Islet of Langerhans (tissue), 1 donor: ENCODE results near the gene CUEDC2.

Experiments
- FAIRE-seq: peaks from one replicate; lab custom pipeline; 2011; peaks lifted over from hg19 to GRCh38; lab: Jason Lieb, UNC

The CUEDC2 gene

GRCh38 chr10:102432162-102432950, at the start of gene CUEDC2:
TSS of gene CUEDC2 (minus strand) at chr10:102432574. CDS start at chr10:102425188, 7,386 bp downstream.
- no peak for FAIRE-seq

GRCh38 chr10:102480396-102480795, 48.0 kb upstream of the CUEDC2 start:
- no peak for FAIRE-seq

- no peak for FAIRE-seq
These were observed 47.3 kb upstream of the CUEDC2 start for GRCh38 chr10:102479651-102480050.

GRCh38 chr10:102476466-102477141, 44.2 kb upstream of the CUEDC2 start:
- FAIRE-seq = no peak

DNA sequence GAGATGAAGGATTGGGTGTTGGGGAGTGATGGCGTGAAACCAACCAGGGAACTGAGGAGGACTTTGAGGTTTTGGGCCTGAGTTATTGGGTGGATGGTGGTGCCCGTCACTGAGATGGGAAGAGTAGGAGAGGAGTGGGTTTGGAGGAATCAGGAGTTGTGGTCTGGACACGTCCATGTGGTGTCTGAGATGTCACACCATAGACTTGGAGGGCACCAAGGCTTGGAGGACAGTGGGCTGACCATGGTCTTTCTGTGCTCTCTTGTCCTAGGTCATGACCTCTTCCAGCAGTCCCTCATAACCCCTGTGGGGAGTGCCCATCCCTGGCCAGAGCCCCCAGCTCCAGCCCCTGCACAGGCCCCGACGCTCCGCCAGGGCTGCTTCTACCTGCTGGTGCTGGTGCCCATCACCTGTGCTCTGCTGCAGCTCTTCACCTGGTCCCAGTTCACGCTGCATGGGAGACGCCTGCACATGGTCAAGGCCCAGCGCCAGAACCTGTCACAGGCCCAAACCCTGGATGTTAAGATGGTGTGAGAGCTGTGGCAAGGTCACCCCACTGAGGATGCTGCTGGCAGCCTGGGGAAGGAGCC, 43.2 kb upstream of the CUEDC2 start:
- FAIRE-seq = no peak

GRCh38 chr10:102473445-102474331, 41.3 kb upstream of the CUEDC2 start:
- FAIRE-seq = no peak

DNA sequence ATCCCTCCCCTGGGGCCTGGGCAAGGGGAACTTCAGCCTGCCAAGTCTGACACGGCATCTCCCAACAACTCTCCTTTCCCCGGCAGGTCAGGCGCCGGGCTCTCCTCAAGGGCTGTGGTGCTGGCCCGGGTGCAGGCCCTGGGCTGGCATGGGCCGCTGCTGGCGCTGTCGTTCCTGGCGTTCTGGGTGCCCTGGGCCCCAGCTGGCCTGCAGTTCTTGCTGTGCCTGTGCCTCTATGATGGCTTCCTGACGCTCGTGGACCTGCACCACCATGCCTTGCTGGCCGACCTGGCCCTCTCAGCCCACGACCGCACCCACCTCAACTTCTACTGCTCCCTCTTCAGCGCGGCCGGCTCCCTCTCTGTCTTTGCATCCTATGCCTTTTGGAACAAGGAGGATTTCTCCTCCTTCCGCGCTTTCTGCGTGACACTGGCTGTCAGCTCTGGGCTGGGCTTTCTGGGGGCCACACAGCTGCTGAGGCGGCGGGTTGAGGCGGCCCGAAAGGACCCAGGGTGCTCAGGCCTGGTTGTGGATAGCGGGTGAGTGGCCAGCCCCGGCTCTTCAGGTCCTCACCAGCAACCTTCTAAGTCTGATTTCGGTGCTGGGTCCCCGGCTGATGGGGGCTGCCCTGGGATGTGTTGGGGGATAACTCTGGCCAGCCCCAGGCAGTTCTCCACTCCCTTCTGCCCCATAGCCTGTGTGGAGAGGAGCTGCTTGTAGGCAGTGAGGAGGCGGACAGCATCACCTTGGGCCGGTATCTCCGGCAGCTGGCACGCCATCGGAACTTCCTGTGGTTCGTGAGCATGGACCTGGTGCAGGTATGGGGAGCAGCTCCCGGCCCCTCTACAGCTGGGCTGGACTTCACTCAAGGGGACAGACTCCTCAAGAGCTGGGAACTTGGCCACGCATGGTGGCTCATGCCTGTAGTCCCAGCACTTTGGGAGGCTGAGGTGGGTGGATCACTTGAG, 38.5 kb upstream of the CUEDC2 start:
- no peak for FAIRE-seq

GRCh38 chr10:102468683-102469082, 36.3 kb upstream of the CUEDC2 start:
- no peak for FAIRE-seq

GRCh38 chr10:102467971-102468438, 35.6 kb upstream of the CUEDC2 start:
- FAIRE-seq = no peak

GRCh38 chr10:102467318-102467717, 34.9 kb upstream of the CUEDC2 start:
- FAIRE-seq = no peak

DNA sequence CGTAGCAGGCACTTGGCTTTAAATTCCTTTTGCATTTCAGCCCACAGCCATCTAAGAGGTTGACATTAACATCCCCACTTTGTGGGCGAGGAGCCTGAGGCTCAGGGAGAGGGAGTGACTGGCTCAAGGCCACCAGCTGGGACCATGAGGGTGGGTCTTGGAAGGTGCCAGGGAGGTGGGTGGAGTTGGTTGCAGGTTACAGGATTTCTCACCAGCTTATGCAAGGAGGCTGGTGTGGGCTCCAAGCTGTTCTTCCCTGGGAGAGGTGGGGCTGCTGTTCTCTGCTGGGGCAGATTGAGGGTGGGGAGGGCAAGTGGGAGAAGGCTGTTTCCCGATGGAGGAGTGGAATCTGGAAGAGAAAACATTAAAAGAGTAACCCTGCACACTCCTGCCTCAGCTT, 33.1 kb upstream of the CUEDC2 start:
- FAIRE-seq = no peak

DNA sequence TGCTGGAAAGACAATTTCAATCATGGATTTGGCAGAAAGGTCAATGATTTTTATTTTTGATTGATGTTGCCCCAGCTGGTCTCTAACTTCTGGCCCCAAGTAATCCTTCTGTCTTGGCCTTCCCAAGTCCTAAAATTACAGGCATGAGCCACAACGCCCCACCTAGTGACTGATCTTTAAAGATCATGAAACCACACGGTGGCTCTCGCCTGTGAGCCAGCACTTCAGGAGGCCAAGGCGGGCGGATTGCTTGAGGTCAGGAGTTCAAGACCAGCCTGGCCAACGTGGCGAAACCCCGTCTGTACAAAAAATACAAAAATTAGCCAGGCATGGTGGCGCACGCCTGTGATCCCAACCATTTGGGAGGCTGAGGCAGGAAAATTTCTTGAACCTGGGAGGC, 31.6 kb upstream of the CUEDC2 start:
- FAIRE-seq = no peak

GRCh38 chr10:102462512-102463054, 30.2 kb upstream of the CUEDC2 start:
- no peak for FAIRE-seq

DNA sequence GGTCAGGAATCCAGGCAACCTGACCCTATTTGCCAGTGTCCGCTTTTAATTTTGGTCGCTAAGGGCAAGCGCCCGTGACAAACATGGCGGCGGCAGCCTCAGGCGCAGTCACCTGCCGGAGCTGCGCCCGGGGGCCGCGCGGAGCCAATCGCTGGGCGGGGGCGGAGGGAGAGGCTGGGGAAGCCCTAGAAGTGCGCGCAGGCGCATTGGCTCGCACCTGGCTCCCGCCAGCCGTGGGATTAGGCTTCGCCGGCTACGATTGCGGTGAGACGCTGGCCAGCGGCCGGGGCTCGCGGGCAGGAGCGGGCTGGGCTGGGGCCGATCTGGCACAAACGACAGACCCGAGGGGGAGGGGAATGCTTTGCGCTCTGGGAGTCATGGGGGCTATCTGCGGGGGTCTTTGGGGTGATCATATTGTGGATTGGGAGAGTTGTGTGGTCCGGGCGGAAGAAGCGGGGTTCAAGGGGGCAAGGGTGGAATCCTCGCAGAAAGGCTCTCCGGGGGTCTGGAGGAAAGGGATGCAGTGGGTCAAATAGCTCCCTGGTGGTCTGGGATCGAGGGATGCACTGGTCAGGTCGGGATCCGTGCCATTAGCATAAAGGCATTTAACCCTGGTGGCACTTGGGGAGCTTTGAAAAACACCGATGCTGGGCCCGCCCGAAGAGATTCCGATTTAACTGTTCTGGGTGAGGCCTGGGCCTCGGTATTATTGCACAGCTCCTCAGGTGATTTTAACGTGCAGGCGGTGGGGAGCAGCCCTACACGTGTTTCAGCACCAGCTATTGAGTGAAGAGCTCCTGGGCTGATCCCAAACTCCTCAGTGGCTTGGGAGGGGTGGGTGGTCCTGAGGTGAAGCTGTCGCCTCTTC, 29.0 kb upstream of the CUEDC2 start:
- FAIRE-seq = no peak

DNA sequence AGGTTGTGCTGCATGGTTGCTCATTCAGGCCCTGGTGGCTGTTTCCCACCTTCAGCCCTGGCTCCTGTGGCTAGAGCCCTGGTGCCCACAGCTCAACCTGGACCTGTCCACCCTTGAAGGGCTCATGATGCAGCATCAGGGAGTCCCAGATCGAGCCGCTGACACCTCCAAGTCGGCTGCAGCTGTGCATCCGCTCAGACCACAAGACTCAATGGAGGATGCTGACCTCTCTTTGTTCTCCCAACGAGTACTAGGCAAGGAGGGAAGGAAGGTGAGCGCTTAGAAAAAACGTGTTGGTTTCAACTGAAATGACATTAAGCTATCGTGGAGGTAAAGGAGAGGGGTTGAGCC, 28.4 kb upstream of the CUEDC2 start:
- FAIRE-seq = no peak

DNA sequence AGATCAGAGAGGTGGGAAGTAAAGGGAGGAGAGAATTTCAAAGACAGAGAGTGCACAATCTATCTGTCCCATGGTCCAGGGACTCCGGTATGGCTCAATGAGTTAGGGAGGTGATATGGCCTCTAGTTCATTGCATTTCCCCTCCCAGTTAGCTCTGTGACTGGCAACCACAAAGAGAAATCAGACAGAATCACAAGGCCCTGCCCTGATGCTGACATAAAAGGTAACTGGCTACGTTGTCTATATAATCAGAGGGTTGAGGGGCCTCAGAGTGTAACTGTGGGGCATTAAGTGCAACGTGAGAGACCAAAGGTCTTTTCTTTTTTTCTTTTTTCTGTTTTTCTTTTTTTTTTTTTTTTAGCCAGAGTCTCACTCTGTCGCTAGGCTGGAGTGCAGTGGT, 26.3 kb upstream of the CUEDC2 start:
- FAIRE-seq = no peak

GRCh38 chr10:102457591-102458150, 25.3 kb upstream of the CUEDC2 start:
- FAIRE-seq = no peak

DNA sequence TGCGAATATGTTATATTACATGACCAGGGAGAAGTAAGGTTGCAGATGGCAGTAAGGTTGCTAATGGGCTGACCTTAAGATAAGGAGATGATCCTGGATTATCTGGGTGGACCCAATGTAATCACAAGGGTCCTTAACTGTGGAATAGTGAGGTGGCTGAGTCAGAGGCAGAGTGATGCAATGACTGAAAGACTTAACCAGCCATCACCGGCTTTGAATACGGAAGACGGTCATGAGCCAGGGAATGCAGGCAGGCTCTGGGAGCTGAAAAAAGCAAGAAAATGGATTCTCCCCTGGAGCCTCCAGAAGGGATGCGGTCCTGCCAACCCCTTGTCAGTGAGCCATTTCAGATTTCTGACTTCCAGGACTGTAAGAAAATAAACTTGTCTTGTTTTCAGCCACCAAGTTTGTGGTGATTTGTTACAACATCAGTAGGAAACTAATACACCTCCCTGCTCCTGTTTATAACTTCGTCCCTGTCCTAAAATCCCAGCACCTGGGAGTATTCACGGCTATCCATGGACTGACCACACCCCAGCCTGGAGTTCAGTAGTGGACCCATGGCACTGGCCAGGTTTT, 23.6 kb upstream of the CUEDC2 start:
- no peak for FAIRE-seq
